HepG2 (cell line): ENCODE results near the gene MS4A6A. TPM values are rescaled to one million over a fixed set of nuclear protein-coding genes. Genes with fewer than 3 reads are reported as not detected.

Experiments used
- ATAC-seq: fragments of 200-7000 bp; cut with Tn5 transposase; 3 replicates; pipeline ENCODE4 v1.9.1; 2020; ENCODE audit warnings: mild to moderate bottlenecking, moderate library complexity
- BruUV-seq: library from RNA; stranded (reverse); fragments of 400-500 nt; replicated peaks from 2 replicates; lab custom pipeline; 2021; lab: Mats Ljungman, UMichigan
- CTCF ChIA-PET: fragments of 300-600 bp; formaldehyde crosslinking; extraction: SDS; loops from one replicate; lab custom pipeline; 2021; ENCODE audit warnings: low total read pairs, inconsistent platforms, low intra/inter-chr PET ratio; lab: Yijun Ruan, JAX
- POLR2A ChIA-PET: fragments of 350-600 bp; sonication (Branson Sonifier 250); formaldehyde crosslinking; loops from one replicate; lab custom pipeline; 2020; ENCODE audit warnings: antibody characterized with exemption, inconsistent platforms; lab: Yijun Ruan, JAX
- DNase-seq: peaks from one replicate; pipeline ENCODE4 v3.0.0-alpha.2; 2015; ENCODE audit warnings: low spot score
- FAIRE-seq: peaks from 3 replicates; lab custom pipeline; 2011; peaks lifted over from hg19 to GRCh38; lab: Jason Lieb, UNC
- H2AFZ ChIP-seq: one replicate; pipeline ENCODE4 v1.6.1; 2011; ENCODE audit warnings: low read length, inconsistent platforms
- H3K27ac ChIP-seq: fragments of 300-600 bp; 3 replicates; pipeline ENCODE4 v1.8.0; 2011; ENCODE audit warnings: mixed run types, mild to moderate bottlenecking, mixed read lengths, low read length, inconsistent platforms; ENCODE audit not compliant: insufficient read depth; ENCODE audit errors: extremely low read length
- H3K27me3 ChIP-seq, 2 experiments: fragments of 200-600 bp in 1 of 2; 2 replicates in 1 of 2; 3 replicates in 1 of 2; pipeline versions ENCODE4 v1.6.0 to v1.8.0; 2011; ENCODE audit warnings: low read length in 2 of 2, mild to moderate bottlenecking in 2 of 2, moderate library complexity in 2 of 2, inconsistent platforms in 1 of 2; ENCODE audit not compliant: insufficient read depth in 2 of 2, control insufficient read depth in 1 of 2
- H3K36me3 ChIP-seq, 2 experiments: fragments of 200-600 bp in 1 of 2; replicated peaks in 1 of 2; 2 replicates in 1 of 2; 3 replicates in 1 of 2; pipeline versions ENCODE4 v1.5.1 to v1.8.0; 2011; ENCODE audit warnings: low read length in 2 of 2, inconsistent platforms in 1 of 2; ENCODE audit not compliant: insufficient read depth in 2 of 2, control insufficient read depth in 1 of 2
- H3K4me1 ChIP-seq: 2 replicates; pipeline ENCODE4 v1.5.1; 2012; ENCODE audit warnings: low read length, inconsistent platforms; ENCODE audit not compliant: insufficient read depth
- H3K4me2 ChIP-seq: 2 replicates; pipeline ENCODE4 v1.6.0; 2011; ENCODE audit warnings: low read depth, low read length, inconsistent platforms
- H3K4me3 ChIP-seq, 3 experiments: fragments of 200-600 bp in 1 of 3; sonication (generic), shearing (Covaris generic) in 1 of 3; replicated peaks in 1 of 3; 2 replicates each; pipeline ENCODE4 v1.5.1; 2011 to 2016; ENCODE audit warnings: low read length in 3 of 3, inconsistent platforms in 2 of 3, low read depth in 2 of 3, mild to moderate bottlenecking in 2 of 3, control low read depth in 1 of 3, mixed read lengths in 1 of 3; ENCODE audit not compliant: insufficient read depth in 1 of 3
- H3K79me2 ChIP-seq: one replicate; pipeline ENCODE4 v1.6.1; 2011; ENCODE audit warnings: low read length, inconsistent platforms; ENCODE audit not compliant: insufficient read depth
- H3K9ac ChIP-seq: 2 replicates; pipeline ENCODE4 v1.6.0; 2011; ENCODE audit warnings: mild to moderate bottlenecking, low read depth, low read length, inconsistent platforms; ENCODE audit not compliant: insufficient read depth
- H3K9me3 ChIP-seq: 2 replicates; pipeline ENCODE4 v1.5.1; 2012; ENCODE audit warnings: mild to moderate bottlenecking, low read length
- H4K20me1 ChIP-seq: 2 replicates; pipeline ENCODE4 v1.6.0; 2011; ENCODE audit warnings: inconsistent platforms, mild to moderate bottlenecking, low read length, moderate library complexity; ENCODE audit not compliant: insufficient read depth
- JARID2 ChIP-seq: sonication (generic); formaldehyde crosslinking; IDR thresholded peaks from 2 replicates; pipeline ENCODE4 v1.8.1; 2023; ENCODE audit warnings: missing genetic modification reagents, inconsistent platforms; ENCODE audit not compliant: insufficient replicate concordance
- MXI1 ChIP-seq: IDR thresholded peaks from 3 replicates; pipeline ENCODE4 v1.6.1; 2012; ENCODE audit warnings: low read depth, low read length, inconsistent platforms, borderline replicate concordance
- NFAT5 ChIP-seq: sonication (generic); formaldehyde crosslinking; IDR thresholded peaks from 2 replicates; pipeline ENCODE4 v1.4.0; 2020; ENCODE audit warnings: missing genetic modification reagents
- SAP130 ChIP-seq: IDR thresholded peaks from 2 replicates; pipeline ENCODE4 v1.6.1; 2016; ENCODE audit warnings: low read depth
- SMARCE1 ChIP-seq: fragments of 450-650 bp; IDR thresholded peaks from 2 replicates; pipeline ENCODE4 v1.6.1; 2017; ENCODE audit warnings: borderline replicate concordance
- SP1 ChIP-seq, 2 experiments: fragments of 450-650 bp in 1 of 2; sonication (generic) in 1 of 2; formaldehyde crosslinking in 1 of 2; IDR thresholded peaks; 2 replicates each; pipeline versions ENCODE4 v1.4.0 to v1.6.1; 2016 to 2020; ENCODE audit warnings: missing genetic modification reagents in 1 of 2
- ZFYVE20 ChIP-seq: sonication (generic); formaldehyde crosslinking; IDR thresholded peaks from 2 replicates; pipeline ENCODE4 v1.8.0; 2023; ENCODE audit warnings: low read depth, mild to moderate bottlenecking, moderate library complexity, missing genetic modification reagents, borderline replicate concordance
- ZMYM2 ChIP-seq: sonication (generic); formaldehyde crosslinking; IDR thresholded peaks from 2 replicates; pipeline ENCODE4 v1.8.0; 2022; ENCODE audit warnings: mild to moderate bottlenecking, missing genetic modification reagents
- ZNF280B ChIP-seq: sonication (generic); formaldehyde crosslinking; IDR thresholded peaks from 2 replicates; pipeline ENCODE4 v1.5.0; 2020; ENCODE audit warnings: missing genetic modification reagents, mild to moderate bottlenecking, borderline replicate concordance
- ZNF460 ChIP-seq: sonication (generic); formaldehyde crosslinking; IDR thresholded peaks from 2 replicates; pipeline ENCODE4 v1.5.1; 2020; ENCODE audit warnings: missing genetic modification reagents, mild to moderate bottlenecking, borderline replicate concordance
- ZNF850 ChIP-seq: sonication (generic); formaldehyde crosslinking; conservative IDR thresholded peaks from 2 replicates; pipeline ENCODE4 v1.9.0; 2021; ENCODE audit warnings: mild to moderate bottlenecking, missing genetic modification reagents
- ZXDC ChIP-seq: sonication (generic); formaldehyde crosslinking; IDR thresholded peaks from 2 replicates; pipeline ENCODE4 v1.5.0; 2020; ENCODE audit warnings: mild to moderate bottlenecking, missing genetic modification reagents
- WGBS: methylation state at CpG from one replicate; pipeline ENCODE4 v1.1.6; 2017; ENCODE audit warnings: low lambda C conversion rate; 5-methylcytosine and 5-hydroxymethylcytosine counted together
- in situ Hi-C: cut with HindIII; loops from 2 replicates; pipeline ENCODE4 v1.10.0; 2017; ENCODE audit warnings: low pct_unique_long_range_greater_than_20kb; ENCODE audit not compliant: extremely low pct_ligation_motif_present
- intact Hi-C: fragments of 100-400 bp; cut with micrococcal nuclease; formaldehyde crosslinking; loops from one replicate; pipeline ENCODE4 v1.10.0; 2022; ENCODE audit not compliant: unreplicated experiment
- polyA plus RNA-seq, 8 experiments: library from polyadenylated mRNA; depleted of rRNA in 3 of 8; stranded (reverse) in 7 of 8; unstranded in 1 of 8; fragments of >200 nt; fragmentation: Illumina TruSeq in 4 of 8; extraction: Trizol in 4 of 8; gene quantifications; 2 replicates each; pipeline versions ENCODE4 v1.2.1 to v1.2.3, GENCODE V29; 2011 to 2016; ENCODE audit warnings: low read depth in 4 of 8, missing spikeins in 1 of 8, mixed read lengths in 1 of 8; ENCODE audit not compliant: insufficient read depth in 1 of 8
- total RNA-seq, 5 experiments: library from RNA; depleted of rRNA; stranded (reverse); fragments of >200 nt; fragmentation: Illumina TruSeq; extraction: Trizol; gene quantifications; 2 replicates each; pipeline ENCODE4 v1.2.3, GENCODE V29; 2016; ENCODE audit warnings: low read depth in 1 of 5
- TF ChIP-seq, protein P1 (sequence below): sonication (generic); formaldehyde crosslinking; IDR thresholded peaks from 2 replicates; pipeline ENCODE4 v1.4.0; 2020; ENCODE audit warnings: missing genetic modification reagents

MS4A6A gene
- total and polyA plus RNA-seq, 2 of the 13 experiments (the other 11 are each of a cell fraction or from before 2014, with no cell fraction given): not detected

- TF ChIP-seq ZNF460 (no peak), SMARCE1 (no peak), JARID2 (CRISPR knock-in tag) (no peak), ZMYM2 (CRISPR knock-in tag) (no peak), NFAT5 (no peak)
- TF ChIP-seq, protein P1, sequence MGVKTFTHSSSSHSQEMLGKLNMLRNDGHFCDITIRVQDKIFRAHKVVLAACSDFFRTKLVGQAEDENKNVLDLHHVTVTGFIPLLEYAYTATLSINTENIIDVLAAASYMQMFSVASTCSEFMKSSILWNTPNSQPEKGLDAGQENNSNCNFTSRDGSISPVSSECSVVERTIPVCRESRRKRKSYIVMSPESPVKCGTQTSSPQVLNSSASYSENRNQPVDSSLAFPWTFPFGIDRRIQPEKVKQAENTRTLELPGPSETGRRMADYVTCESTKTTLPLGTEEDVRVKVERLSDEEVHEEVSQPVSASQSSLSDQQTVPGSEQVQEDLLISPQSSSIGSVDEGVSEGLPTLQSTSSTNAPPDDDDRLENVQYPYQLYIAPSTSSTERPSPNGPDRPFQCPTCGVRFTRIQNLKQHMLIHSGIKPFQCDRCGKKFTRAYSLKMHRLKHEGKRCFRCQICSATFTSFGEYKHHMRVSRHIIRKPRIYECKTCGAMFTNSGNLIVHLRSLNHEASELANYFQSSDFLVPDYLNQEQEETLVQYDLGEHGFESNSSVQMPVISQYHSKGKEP (CRISPR knock-in tag): no peak
- TF ChIP-seq, all 625 proteins: peak for 0
Observed at GRCh38 chr11:60214386-60214785, 31.5 kb upstream of the MS4A6A start (continued).

GRCh38 chr11:60211206-60211605, 28.3 kb upstream of the MS4A6A start:
- Histone ChIP-seq H2AFZ (no peak overlapping the region), H3K4me2 (no peak overlapping the region), H3K4me3 (no peak overlapping the region), H3K27me3 (no peaks in the 10 kb centered on the region), H3K9ac (no peak overlapping the region), H3K79me2 (no peaks in the 10 kb centered on the region), H3K9me3 (no peaks in the 10 kb centered on the region), H4K20me1 (no peaks in the 10 kb centered on the region), H3K27ac (no peak overlapping the region), H3K4me1 (no peaks in the 10 kb centered on the region), H3K36me3 (no peaks in the 10 kb centered on the region)
- WGBS: 56% methylated on average over 4 of the region's 4 CpGs
- no TSS peak for BruUV-seq
- POLR2A ChIA-PET: no interaction called here
- intact Hi-C loops (no loop called here), in situ Hi-C loops (no loop called here)
- CTCF ChIA-PET: no interaction called here
- DNase-seq (no peak), FAIRE-seq (no peak), ATAC-seq (no peak)
- TF ChIP-seq SAP130 (CRISPR knock-in tag): no peak
- no peak for TF ChIP-seq SP1 (IDR thresholded peaks at IDR 0.05)
- no peak for TF ChIP-seq SP1 (CRISPR knock-in tag; IDR thresholded peaks at IDR 0.05)
- no peak for TF ChIP-seq ZXDC (CRISPR knock-in tag)
- no peak for TF ChIP-seq MXI1
- TF ChIP-seq ZNF850: no peak
- TF ChIP-seq ZFYVE20 (CRISPR knock-in tag): no peak
- TF ChIP-seq ZNF280B (CRISPR knock-in tag): no peak
